WTC11 (cell line): ENCODE results near the gene ACOT13.

Source experiments
- MXD4 ChIP-seq: fragments of 250-450 bp; sonication (Bioruptor Pico); IDR thresholded peaks from 2 replicates; pipeline ENCODE4 v1.8.0; 2021; ENCODE audit warnings: mild to moderate bottlenecking, moderate library complexity, borderline replicate concordance
- NFYB ChIP-seq: sonication (generic); formaldehyde crosslinking; conservative IDR thresholded peaks from 2 replicates; pipeline ENCODE4 v1.8.0; 2022; ENCODE audit warnings: low read depth, missing genetic modification reagents

GRCh38 chr6:24631671-24632070, 35.2 kb upstream of the ACOT13 start:
- TF ChIP-seq NFYB (no peak), MXD4 (CRISPR knock-in tag) (no peak)
